Left lung (tissue), 10 donors: ENCODE results near the gene CACYBP. TPM values are rescaled to one million over a fixed set of nuclear protein-coding genes. Genes with fewer than 3 reads are reported as not detected.

ENCODE experiments used
- ATAC-seq: fragments of 200-7000 bp; cut with Tn5 transposase; one replicate; pipeline ENCODE4 v1.9.1; 2020; ENCODE audit warnings: moderate library complexity
- DNase-seq, 4 donors: peaks; one replicate each; pipeline ENCODE4 v3.0.0-alpha.2; 2013 to 2020
- H3K27ac ChIP-seq, 2 donors: fragments of 200-600 bp; sonication (generic) in 1 of 2; one replicate each; pipeline versions ENCODE4 v1.5.0 to v1.8.0; 2020 to 2021
- H3K27me3 ChIP-seq, 2 donors: fragments of 200-600 bp; sonication (generic) in 1 of 2; one replicate each; pipeline versions ENCODE4 v1.5.0 to v1.8.0; 2020 to 2021
- H3K36me3 ChIP-seq, 2 donors: fragments of 200-600 bp; sonication (generic) in 1 of 2; one replicate each; pipeline versions ENCODE4 v1.5.0 to v1.8.0; 2020 to 2021
- H3K4me1 ChIP-seq, 2 donors: fragments of 200-600 bp; one replicate each; pipeline ENCODE4 v1.8.0; 2021
- H3K4me3 ChIP-seq, 2 donors: fragments of 200-600 bp; sonication (generic) in 1 of 2; one replicate each; pipeline versions ENCODE4 v1.5.0 to v1.8.0; 2020 to 2021; ENCODE audit warnings: mild to moderate bottlenecking in 1 of 2
- H3K9me3 ChIP-seq, 2 donors: fragments of 200-600 bp; sonication (generic) in 1 of 2; one replicate each; pipeline versions ENCODE4 v1.5.0 to v1.8.0; 2020 to 2021
- CTCF ChIP-seq, 2 donors: fragments of 200-600 bp; sonication (generic) in 1 of 2; IDR thresholded peaks; one replicate each; pipeline versions ENCODE4 v1.5.0 to v1.8.0; 2021; ENCODE audit warnings: antibody characterized with exemption in 2 of 2
- intact Hi-C, 2 donors: fragments of 100-400 bp; cut with DNase I; formaldehyde crosslinking; loops; one replicate each; pipeline versions ENCODE4 v1.11.2 to v1.14.2; 2022
- polyA plus RNA-seq, 6 donors: library from polyadenylated mRNA; unstranded; fragments of 120-200 nt; gene quantifications; one replicate each; pipeline ENCODE4 v1.2.1, GENCODE V29; 2013; ENCODE audit not compliant: insufficient read length in 6 of 6
- total RNA-seq, 2 donors: library from RNA; stranded (reverse); fragmentation: NEBNext Ultra II Directional; extraction: Animal tissue kit (Norgen Biotek cat#: 25700); gene quantifications; one replicate each; pipeline ENCODE4 v1.2.1, GENCODE V29; 2021
- donor health status: DM: no; HTN: yes; CAD: no.
- donor health status: DM: no; HTN: no; CAD: no.

Gene CACYBP
- total and polyA plus RNA-seq, 8 donors: 69.4 to 136 (median 124) TPM

GRCh38 chr1:174960362-174960761 is 39.4 kb upstream of the CACYBP start:
- intact Hi-C loops: no loop called here
- H3K4me3 ChIP-seq: no peak overlapping the region
- no peaks in the 10 kb centered on the region for H3K27me3 ChIP-seq
- no peak for ATAC-seq
- no peaks in the 10 kb centered on the region for H3K36me3 ChIP-seq
- no peaks in the 10 kb centered on the region for H3K9me3 ChIP-seq
- TF ChIP-seq CTCF (IDR thresholded peaks at IDR 0.05): no peak
- peaks cover 22 to 24% of the 10 kb centered on the region in 2 donors for H3K4me1 ChIP-seq
- H3K27ac ChIP-seq: no peak overlapping the region
- DNase-seq: no peak

DNA sequence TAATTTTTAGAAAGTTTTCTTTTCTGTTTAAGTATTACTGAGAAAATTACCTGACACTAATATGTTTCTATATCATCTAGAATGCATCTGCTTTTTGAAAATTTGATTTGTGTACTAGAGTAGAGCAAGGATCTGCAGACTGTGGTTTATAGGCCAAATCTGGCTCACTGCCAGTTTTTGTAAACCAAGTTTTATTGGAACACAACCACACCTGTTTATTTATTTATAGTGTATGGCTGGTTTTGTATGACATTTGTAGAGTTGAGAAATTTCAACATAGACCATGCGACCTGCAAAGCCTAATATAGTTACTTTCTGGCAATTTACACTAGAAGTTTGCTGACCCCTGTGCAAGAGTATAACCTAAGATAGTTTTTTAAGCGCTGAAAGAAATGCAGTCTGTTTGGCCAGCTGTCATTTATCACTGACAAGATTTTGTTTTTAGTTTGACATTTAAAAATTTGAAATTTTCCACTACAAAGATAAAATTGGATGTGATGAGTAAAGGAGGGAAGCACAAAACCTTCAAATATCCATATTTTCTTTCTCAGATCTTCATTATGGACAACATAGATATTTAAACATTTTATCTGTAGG is 36.1 kb upstream of the CACYBP start:
- Histone ChIP-seq H3K4me1 (peaks cover 46 to 55% of the 10 kb centered on the region in 2 donors), H3K4me3 (no peak overlapping the region), H3K9me3 (no peaks in the 10 kb centered on the region), H3K36me3 (no peaks in the 10 kb centered on the region), H3K27me3 (no peaks in the 10 kb centered on the region), H3K27ac (peak overlapping the region; percentile 82 to 87)
- intact Hi-C loops: no loop called here
- no peak for TF ChIP-seq CTCF (IDR thresholded peaks at IDR 0.05)
- ATAC-seq: no peak
- no peak for DNase-seq

GRCh38 chr1:174964261-174964971 is 35.3 kb upstream of the CACYBP start:
- DNase-seq (no peak), ATAC-seq (peak; percentile 67)
- intact Hi-C loops: no loop called here
- no peak for TF ChIP-seq CTCF (IDR thresholded peaks at IDR 0.05)
- Histone ChIP-seq H3K27ac (peak overlapping the region; percentile 82 to 87), H3K27me3 (no peaks in the 10 kb centered on the region), H3K4me3 (no peak overlapping the region), H3K36me3 (no peaks in the 10 kb centered on the region), H3K4me1 (peaks cover 46 to 63% of the 10 kb centered on the region in 2 donors), H3K9me3 (no peaks in the 10 kb centered on the region)

DNA sequence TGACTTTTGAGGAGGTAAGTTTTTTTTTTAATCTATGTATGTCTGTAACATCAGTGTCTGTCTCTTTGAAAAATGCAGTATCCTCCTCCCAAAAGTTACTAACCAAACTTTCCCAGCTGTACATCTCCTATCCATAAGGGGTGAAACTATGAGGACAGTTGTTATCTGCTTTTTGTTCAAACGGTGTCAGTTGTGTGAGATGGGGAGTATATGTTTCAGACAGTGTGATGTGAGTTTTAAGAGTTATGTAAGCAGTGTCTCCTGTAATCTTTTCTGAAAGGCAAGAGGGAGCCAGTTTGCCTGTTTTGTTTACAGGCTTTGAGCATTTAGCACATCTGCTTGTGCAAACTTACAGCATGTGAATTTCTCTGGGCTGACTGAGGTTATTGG is 34.8 kb upstream of the CACYBP start:
- H3K27me3 ChIP-seq: no peaks in the 10 kb centered on the region
- ATAC-seq (peak; percentile 15), DNase-seq (peak in 1 of 4 donors; percentile 51)
- no peaks in the 10 kb centered on the region for H3K36me3 ChIP-seq
- no peaks in the 10 kb centered on the region for H3K9me3 ChIP-seq
- H3K27ac ChIP-seq: peak overlapping the region; percentile 82 to 87
- no peak for TF ChIP-seq CTCF (IDR thresholded peaks at IDR 0.05)
- peaks cover 46 to 68% of the 10 kb centered on the region in 2 donors for H3K4me1 ChIP-seq
- intact Hi-C loops: no loop called here
- no peak overlapping the region for H3K4me3 ChIP-seq

DNA sequence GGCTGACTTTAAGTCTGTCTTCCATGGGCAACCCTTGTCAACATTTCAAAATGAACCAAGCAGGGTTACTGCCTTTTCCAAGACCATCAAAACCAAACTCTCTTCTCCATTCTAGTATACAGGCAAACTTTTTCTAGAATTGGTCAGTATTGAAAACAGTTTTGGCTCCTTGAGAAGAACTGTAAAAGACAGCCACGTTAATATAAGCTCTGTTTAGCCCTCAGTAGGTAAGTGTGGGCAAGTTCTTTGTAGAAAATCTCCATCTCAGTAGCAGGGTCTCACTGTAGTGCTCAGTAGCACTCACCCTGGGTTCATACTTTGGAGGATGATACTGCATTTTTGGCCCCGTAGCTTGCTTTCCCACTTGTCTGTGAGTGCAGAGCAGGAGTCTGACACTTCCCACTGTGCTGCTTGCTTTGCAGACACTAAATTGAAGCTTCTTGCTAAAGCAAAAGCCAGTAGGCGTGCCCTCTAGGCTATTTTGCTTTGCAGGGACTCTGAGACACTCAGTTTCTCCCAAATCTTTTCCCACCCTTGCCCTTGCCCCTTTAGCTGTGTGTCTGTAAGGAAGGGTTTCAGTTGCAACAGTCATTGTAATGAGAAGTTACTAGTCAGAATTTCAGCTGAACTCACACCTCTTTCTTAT is 34.3 kb upstream of the CACYBP start:
- ATAC-seq (peak; percentile 43), DNase-seq (peak in 1 of 4 donors; percentile 46)
- Histone ChIP-seq H3K27ac (peak overlapping the region; percentile 82 to 87), H3K9me3 (no peaks in the 10 kb centered on the region), H3K27me3 (no peaks in the 10 kb centered on the region), H3K4me3 (peak overlapping the region in 1 of 2 donors; percentile 1), H3K4me1 (peaks cover 46 to 69% of the 10 kb centered on the region in 2 donors), H3K36me3 (no peaks in the 10 kb centered on the region)
- intact Hi-C loops: no loop called here
- TF ChIP-seq CTCF (IDR thresholded peaks at IDR 0.05): no peak
